Type B pancreatic cell (in vitro differentiated cells): ENCODE measurements around the gene EEFSEC. TPM values are rescaled to one million over a fixed set of nuclear protein-coding genes. Genes with fewer than 3 reads are reported as not detected.

Experiments used
- DNase-seq: peaks from one replicate; pipeline ENCODE4 v3.0.0; 2021; ENCODE audit warnings: mixed read lengths; ENCODE audit not compliant: unreplicated experiment; ENCODE audit errors: extremely low spot score
- H3K27ac Mint-ChIP-seq: 2 replicates; pipeline ENCODE4 v1.8.0; 2021; ENCODE audit warnings: mild to moderate bottlenecking, mixed read lengths
- H3K27me3 Mint-ChIP-seq: 2 replicates; pipeline ENCODE4 v1.8.0; 2021; ENCODE audit warnings: mixed read lengths
- H3K36me3 Mint-ChIP-seq: 2 replicates; pipeline ENCODE4 v1.8.0; 2021; ENCODE audit warnings: mixed read lengths
- H3K4me1 Mint-ChIP-seq: one replicate; pipeline ENCODE4 v1.8.0; 2021; ENCODE audit warnings: mixed read lengths; ENCODE audit not compliant: unreplicated experiment
- H3K4me3 Mint-ChIP-seq: 2 replicates; pipeline ENCODE4 v1.8.0; 2021; ENCODE audit warnings: mild to moderate bottlenecking, mixed read lengths
- H3K9me3 Mint-ChIP-seq: 2 replicates; pipeline ENCODE4 v1.8.0; 2021; ENCODE audit warnings: mixed read lengths
- total RNA-seq: library from RNA; stranded (reverse); gene quantifications from 2 replicates; pipeline ENCODE4 v1.2.1, GENCODE V29; 2021; ENCODE audit warnings: low replicate concordance
- TF ChIP-seq, protein P1 (sequence below): fragments of 200-600 bp; sonication (generic); conservative IDR thresholded peaks from 2 replicates; pipeline ENCODE4 v1.5.0; 2021; ENCODE audit warnings: antibody characterized with exemption, mild to moderate bottlenecking

EEFSEC gene
- total RNA-seq, 1 donor from 2014 or later, result 16.6 TPM

DNA sequence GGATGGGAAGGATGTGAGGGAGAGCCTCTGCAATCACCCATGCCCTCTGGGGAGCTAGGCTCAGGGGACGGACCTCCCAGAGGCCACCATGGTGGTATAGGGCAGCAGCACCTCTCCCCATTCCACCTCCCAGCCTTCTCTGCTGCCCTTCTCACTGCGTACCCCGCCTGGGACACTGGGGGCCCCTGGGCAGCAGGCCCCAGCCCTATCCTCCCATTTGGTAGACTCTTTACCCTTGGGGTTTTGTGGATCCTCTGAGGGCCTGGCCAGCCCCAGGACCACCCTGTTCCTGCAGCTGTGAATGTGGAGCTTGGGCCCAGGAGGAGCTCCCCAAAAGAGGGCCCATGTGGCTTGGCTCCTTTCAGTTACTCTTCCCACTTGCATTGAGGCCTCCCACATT is 181.5 kb downstream of the EEFSEC start:
- no peaks in the 10 kb centered on the region for H3K27me3 Mint-ChIP-seq
- H3K9me3 Mint-ChIP-seq, result no peaks in the 10 kb centered on the region
- no peak overlapping the region for H3K27ac Mint-ChIP-seq
- H3K36me3 Mint-ChIP-seq, result peaks cover 3% of the 10 kb centered on the region
- TF ChIP-seq, protein P1, sequence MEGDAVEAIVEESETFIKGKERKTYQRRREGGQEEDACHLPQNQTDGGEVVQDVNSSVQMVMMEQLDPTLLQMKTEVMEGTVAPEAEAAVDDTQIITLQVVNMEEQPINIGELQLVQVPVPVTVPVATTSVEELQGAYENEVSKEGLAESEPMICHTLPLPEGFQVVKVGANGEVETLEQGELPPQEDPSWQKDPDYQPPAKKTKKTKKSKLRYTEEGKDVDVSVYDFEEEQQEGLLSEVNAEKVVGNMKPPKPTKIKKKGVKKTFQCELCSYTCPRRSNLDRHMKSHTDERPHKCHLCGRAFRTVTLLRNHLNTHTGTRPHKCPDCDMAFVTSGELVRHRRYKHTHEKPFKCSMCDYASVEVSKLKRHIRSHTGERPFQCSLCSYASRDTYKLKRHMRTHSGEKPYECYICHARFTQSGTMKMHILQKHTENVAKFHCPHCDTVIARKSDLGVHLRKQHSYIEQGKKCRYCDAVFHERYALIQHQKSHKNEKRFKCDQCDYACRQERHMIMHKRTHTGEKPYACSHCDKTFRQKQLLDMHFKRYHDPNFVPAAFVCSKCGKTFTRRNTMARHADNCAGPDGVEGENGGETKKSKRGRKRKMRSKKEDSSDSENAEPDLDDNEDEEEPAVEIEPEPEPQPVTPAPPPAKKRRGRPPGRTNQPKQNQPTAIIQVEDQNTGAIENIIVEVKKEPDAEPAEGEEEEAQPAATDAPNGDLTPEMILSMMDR, result no peak
- no peak overlapping the region for H3K4me3 Mint-ChIP-seq
- DNase-seq, result no peak
- H3K4me1 Mint-ChIP-seq, result peaks cover 57% of the 10 kb centered on the region

DNA sequence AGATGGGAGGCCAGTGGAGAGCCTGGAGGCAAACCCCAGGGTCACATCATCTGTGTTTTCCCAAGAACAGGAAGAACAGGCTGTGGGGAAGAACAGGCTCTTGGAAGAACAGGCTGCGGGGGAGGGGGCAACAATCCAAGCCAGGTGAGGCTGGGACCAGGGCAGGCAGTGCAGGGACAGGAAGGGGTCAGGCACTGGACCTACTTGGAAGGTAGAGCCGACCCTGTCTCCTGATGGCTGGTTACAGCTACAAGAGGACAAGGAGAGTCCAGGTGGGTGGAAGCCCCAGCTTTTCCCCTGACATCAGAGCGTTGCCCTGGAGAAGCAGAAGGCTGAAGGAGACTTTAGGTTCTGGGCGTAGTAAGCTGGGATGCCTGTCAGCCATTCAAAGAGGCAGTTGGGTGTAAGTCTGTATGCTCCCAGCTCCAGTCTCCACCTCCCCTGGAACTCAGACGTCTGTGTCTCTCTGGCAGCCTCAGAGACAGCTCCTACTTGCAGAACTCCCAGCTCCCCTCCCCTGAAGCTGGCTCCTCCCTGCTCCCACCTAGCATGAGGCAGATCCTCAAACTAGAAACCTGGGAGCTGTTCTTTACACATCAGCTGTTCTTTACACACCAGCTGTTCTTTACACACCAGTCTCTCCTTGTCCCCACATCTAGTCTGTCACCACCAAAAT is 182.5 kb downstream of the EEFSEC start:
- no peak for DNase-seq
- peaks cover 66% of the 10 kb centered on the region for H3K4me1 Mint-ChIP-seq
- H3K4me3 Mint-ChIP-seq, result peak overlapping the region; percentile 38
- peak overlapping the region; percentile 63 for H3K27ac Mint-ChIP-seq
- H3K27me3 Mint-ChIP-seq, result no peaks in the 10 kb centered on the region
- TF ChIP-seq, protein P1, result no peak
- peaks cover 7% of the 10 kb centered on the region for H3K36me3 Mint-ChIP-seq
- H3K9me3 Mint-ChIP-seq, result no peaks in the 10 kb centered on the region

DNA sequence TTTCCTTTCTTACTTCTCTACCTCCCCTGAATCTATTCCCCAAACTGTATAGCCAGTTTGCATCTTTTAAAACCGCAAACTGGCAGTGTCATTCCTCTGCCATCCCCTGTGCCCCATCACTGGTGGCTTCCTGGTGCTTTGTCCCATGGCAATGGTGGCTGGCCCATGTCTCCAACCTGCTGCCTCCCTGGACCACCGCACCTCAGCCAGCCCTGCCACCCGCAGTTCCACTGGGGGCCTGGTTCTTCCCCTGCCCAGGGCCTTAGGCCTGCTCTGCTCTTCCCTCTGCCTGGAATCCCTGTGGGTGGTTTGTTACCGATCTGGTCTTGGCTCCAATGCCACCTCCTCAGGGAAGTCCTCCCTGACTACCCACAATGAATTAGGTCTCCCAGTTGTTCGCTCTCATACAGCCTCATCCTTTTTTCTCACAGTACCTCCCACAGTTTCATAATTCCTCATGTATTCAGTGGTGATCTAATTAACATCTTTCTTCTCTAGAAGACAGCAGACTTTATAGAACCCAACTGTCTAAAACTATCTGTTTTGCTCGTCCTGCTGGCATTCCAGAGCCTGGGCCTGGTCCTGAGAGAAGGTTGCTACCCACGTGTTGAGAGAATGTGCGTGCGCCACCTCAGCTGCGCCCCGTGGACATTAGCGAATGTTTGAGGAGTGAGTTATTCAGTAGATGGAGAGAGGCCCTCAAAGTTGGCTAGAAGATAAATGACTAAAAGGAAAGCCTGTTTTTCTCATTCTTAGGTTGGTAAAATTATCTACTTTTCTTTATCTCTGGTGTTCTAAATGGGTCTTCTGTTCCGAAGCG is 183.3 kb downstream of the EEFSEC start:
- TF ChIP-seq, protein P1, result no peak
- H3K4me3 Mint-ChIP-seq, result peak overlapping the region; percentile 73
- H3K4me1 Mint-ChIP-seq, result peaks cover 66% of the 10 kb centered on the region
- H3K36me3 Mint-ChIP-seq, result peaks cover 7% of the 10 kb centered on the region
- H3K27me3 Mint-ChIP-seq, result no peaks in the 10 kb centered on the region
- peak overlapping the region; percentile 63 for H3K27ac Mint-ChIP-seq
- no peak for DNase-seq
- H3K9me3 Mint-ChIP-seq, result no peaks in the 10 kb centered on the region

DNA sequence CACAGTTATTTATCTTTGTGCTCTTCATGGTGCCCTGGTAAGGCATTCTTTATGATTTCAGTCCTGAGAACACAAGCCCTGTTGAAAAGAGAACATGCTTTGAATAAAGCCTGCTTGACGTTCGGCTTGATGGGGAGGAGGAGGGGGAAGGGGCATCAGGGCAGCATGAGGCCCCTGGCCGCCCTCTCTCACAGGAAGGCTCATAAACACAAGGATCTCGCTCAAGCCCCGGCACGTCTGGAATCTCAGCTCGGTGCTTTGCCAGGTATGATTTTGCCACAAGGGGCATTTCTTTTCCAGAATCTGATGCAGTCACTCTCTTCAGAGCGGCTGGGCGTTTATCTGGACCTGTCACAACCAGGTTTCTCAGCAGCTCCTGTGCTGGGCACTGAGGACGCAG is 184.0 kb downstream of the EEFSEC start:
- H3K4me1 Mint-ChIP-seq, result peaks cover 66% of the 10 kb centered on the region
- peak overlapping the region; percentile 73 for H3K4me3 Mint-ChIP-seq
- H3K27ac Mint-ChIP-seq, result peak overlapping the region; percentile 63
- H3K27me3 Mint-ChIP-seq, result no peaks in the 10 kb centered on the region
- no peak for DNase-seq
- peaks cover 7% of the 10 kb centered on the region for H3K36me3 Mint-ChIP-seq
- no peaks in the 10 kb centered on the region for H3K9me3 Mint-ChIP-seq
- TF ChIP-seq, protein P1, result no peak

DNA sequence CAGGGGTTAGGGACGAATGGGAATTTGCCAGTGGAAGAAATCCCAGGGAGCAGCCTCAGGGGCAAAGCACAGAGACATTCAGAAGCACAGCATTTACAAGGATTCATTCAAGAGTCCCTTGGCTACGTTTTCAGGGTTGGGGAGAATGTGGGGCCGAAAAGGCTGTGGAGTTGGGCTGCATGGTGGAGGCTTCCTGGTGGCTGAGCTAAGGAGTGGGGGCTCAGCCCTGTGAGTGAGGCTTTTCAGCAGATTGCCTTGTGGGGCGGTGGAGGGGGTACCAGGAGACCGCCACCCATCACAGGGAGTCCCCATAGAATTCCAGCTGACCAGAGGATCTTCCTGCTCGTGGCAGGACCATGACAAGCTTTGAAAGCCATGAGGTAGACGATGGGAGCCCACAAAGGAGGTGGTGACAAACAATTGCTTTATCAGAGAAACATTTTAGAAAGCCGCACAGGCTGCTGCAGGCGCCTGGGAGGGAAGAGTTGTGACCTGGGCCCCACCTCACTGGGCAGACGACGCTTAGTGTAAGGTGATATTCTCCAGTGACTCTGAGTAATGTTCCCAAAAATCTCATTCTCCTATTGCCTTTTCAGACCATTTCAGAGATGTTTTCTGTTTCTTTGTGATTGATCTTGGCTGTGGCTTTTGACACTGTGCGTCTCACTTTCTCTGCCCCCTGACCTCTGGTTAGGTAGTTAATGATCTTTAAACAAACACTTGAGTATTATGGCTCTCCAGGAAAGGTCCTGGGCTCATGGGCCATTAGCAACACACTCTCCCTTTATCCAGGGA is 185.5 kb downstream of the EEFSEC start:
- peaks cover 64% of the 10 kb centered on the region for H3K4me1 Mint-ChIP-seq
- H3K9me3 Mint-ChIP-seq, result no peaks in the 10 kb centered on the region
- peak overlapping the region; percentile 51 for H3K4me3 Mint-ChIP-seq
- TF ChIP-seq, protein P1, result no peak
- no peak for DNase-seq
- peaks cover 6% of the 10 kb centered on the region for H3K36me3 Mint-ChIP-seq
- no peaks in the 10 kb centered on the region for H3K27me3 Mint-ChIP-seq
- no peak overlapping the region for H3K27ac Mint-ChIP-seq
